ENCODE data around the gene MBD3L3.
"Not testable (repeated sequence)": the region's sequence is repeated elsewhere in the genome, so short reads cannot be mapped to it uniquely, and the experiment has no call there.

The MBD3L3 gene

GRCh38 chr19:7063339-7063738, 4.9 kb upstream of the MBD3L3 start:
- TF ChIP-seq CTCF (IDR thresholded peaks at IDR 0.05; ENCODE audit: insufficient read depth, low read depth, low read length, missing control alignments), result no peak
- no peak for DNase-seq (ENCODE audit: low read depth)
- no peak overlapping the region for H3K4me3 ChIP-seq (ENCODE audit: low read depth, low read length)

GRCh38 chr19:7059977-7060376, 1.5 kb upstream of the MBD3L3 start:
- not testable (repeated sequence) for H3K4me3 ChIP-seq (ENCODE audit: low read depth, low read length); DNase-seq (ENCODE audit: low read depth)

DNA sequence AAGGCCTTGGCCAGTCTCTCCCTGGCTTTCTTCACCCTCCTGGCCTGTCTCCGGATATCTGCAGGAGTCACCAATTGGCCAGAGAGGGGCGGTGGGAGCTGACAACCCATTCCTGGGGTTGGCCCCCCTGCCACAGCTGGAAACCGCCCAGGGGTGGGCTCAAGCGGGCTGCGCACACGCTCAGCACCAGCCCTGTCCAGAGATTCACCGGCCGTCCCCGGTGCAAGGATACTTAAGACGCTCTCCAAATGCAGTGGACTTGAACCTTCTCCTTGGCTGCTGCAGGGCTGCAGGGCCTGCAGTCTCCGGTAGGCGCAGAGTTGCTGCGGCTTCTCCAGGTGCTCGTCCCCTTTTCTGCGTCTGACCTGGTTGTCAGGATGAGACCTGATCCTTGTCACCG, 2.1 kb downstream of the MBD3L3 start:
- H3K4me3 ChIP-seq (ENCODE audit: low read depth, low read length); DNase-seq (ENCODE audit: low read depth): not testable (repeated sequence)

- not testable (repeated sequence) for DNase-seq (ENCODE audit: low read depth)
Observed at GRCh38 chr19:7055679-7056078, 2.8 kb downstream of the MBD3L3 start.

GRCh38 chr19:7054635-7055368, 3.7 kb downstream of the MBD3L3 start:
- not testable (repeated sequence) for DNase-seq (ENCODE audit: low read depth); H3K4me3 ChIP-seq (ENCODE audit: low read depth, low read length)

More at GRCh38 chr19:7055679-7056078, 2.8 kb downstream of the MBD3L3 start:
- H3K4me3 ChIP-seq (ENCODE audit: low read depth, low read length), result not testable (repeated sequence)

DNA sequence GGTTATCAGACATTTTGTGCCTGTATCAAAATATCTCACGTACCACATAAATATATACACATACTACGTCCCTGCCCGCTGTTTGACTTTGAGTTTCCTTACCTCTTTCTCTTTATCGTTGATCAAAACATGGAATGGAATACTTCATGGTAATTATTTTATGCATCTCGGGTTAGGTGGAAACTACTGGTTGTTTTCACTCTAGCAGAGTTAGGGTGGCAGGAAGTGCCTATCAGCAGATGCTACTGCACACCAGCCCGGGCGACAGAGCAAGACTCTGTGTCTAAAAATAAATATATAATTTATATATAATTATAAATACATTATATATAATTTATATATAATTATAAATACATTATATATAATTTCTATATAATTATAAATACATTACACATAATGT, 5.6 kb downstream of the MBD3L3 start:
- H3K4me3 ChIP-seq (ENCODE audit: low read depth, low read length), result not testable (repeated sequence)

DNA sequence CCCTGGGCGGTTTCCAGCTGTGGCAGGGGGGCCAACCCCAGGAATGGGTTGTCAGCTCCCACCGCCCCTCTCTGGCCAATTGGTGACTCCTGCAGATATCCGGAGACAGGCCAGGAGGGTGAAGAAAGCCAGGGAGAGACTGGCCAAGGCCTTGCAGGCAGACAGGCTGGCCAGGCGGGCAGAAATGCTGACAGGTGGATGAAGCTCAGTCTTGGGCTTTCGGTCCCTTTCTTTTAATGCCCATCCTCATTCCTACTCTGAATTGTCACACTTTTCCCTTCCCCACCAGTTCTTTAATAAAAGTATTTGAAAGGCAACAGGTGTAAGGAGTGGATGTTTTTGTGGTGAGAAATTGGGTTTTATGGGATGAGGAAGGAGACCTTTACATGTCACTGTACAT, 7.1 kb downstream of the MBD3L3 start:
- H3K4me3 ChIP-seq (ENCODE audit: low read depth, low read length); DNase-seq (ENCODE audit: low read depth): not testable (repeated sequence)

More for the DNA sequence above, 5.6 kb downstream of the MBD3L3 start:
- DNase-seq (ENCODE audit: low read depth), result not testable (repeated sequence)

- DNase-seq (ENCODE audit: low read depth); H3K4me3 ChIP-seq (ENCODE audit: low read depth, low read length): not testable (repeated sequence)
Observed at GRCh38 chr19:7049021-7049420, 9.5 kb downstream of the MBD3L3 start, which contains the start of gene MBD3L2. Gene MBD3L2, plus strand, starts transcription at chr19:7049321. Its CDS starts 53 bp downstream, at chr19:7049374.

- not testable (repeated sequence) for H3K4me3 ChIP-seq (ENCODE audit: low read depth, low read length); DNase-seq (ENCODE audit: low read depth)
Observed at GRCh38 chr19:7041563-7041962, 16.9 kb downstream of the MBD3L3 start.

GRCh38 chr19:7040079-7040478, 18.4 kb downstream of the MBD3L3 start, which contains the start of gene MBD3L4:
Gene MBD3L4, minus strand, starts transcription at chr19:7040179. Its CDS starts 35 bp downstream, at chr19:7040144.
- not testable (repeated sequence) for DNase-seq (ENCODE audit: low read depth); H3K4me3 ChIP-seq (ENCODE audit: low read depth, low read length)

GRCh38 chr19:7030278-7030677, 28.2 kb downstream of the MBD3L3 start, which contains the start of gene MBD3L5:
Gene MBD3L5, plus strand, starts transcription at chr19:7030578. Its CDS starts 34 bp downstream, at chr19:7030612.
- DNase-seq (ENCODE audit: low read depth), result not testable (repeated sequence)

DNA sequence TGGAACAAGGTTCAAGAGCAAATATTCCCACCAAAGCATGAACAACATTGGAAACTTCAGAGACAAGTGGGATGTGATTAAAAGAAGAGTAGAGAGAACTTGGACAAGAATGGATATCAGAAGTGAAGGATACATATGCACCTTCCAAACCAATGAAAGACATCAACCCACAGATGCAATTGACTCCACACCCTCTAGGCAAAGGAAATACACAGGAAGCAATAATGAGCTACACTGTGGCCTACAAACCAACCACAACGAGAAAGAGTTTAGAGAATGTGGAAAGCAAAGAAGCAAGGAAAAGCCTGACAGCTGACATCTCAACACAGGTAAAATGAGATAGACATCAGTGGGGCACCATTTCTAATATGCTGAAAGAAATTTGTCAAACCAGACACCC, 29.7 kb downstream of the MBD3L3 start:
- H3K4me3 ChIP-seq (ENCODE audit: low read depth, low read length); DNase-seq (ENCODE audit: low read depth): not testable (repeated sequence)

More at GRCh38 chr19:7030278-7030677, 28.2 kb downstream of the MBD3L3 start, which contains the start of gene MBD3L5:
- not testable (repeated sequence) for H3K4me3 ChIP-seq (ENCODE audit: low read depth, low read length)

DNA sequence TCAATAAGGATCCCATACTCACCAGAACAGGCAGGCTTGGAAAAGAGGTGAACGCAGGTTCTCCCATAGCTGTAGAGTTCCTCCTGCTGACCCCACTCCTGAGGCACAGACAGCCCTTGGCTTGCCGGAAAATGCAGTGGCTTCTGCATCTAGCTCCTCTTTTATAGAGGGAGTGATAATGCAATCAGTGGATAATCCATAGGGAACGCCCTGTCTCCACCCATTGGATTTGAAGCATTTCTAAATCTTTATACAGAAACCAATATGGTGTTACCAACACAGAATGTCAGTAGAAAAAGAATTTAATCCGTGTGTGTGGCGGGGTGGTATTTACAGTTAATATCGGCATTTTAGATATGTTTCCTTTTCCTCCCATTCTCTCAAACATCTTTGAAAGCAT, 37.1 kb downstream of the MBD3L3 start, which contains the start of gene MBD3L2B:
TSS of gene MBD3L2B (minus strand) at position 101 of the 400 bp plus-strand sequence. CDS start at position 67, 34 bp downstream.
- DNase-seq (ENCODE audit: low read depth); H3K4me3 ChIP-seq (ENCODE audit: low read depth, low read length): not testable (repeated sequence)

DNA sequence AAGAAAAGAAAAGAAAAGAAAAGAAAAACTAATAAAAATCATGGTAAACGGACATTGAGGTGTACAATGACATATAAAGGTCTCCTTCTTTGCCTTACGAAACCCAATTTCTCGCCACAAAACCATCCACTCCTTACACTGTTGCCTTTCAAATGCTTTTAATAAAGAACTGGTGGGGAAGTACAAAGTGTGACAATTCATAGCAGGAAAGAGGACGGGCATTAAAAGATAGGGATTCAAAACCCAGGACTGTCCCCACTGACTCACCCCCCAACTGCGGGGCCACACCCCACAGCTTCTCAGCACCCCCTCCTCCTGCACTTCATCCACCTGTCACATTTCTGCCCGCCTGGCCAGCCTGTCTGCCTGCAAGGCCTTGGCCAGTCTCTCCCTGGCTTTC, 39.6 kb downstream of the MBD3L3 start:
- TF ChIP-seq CTCF (IDR thresholded peaks at IDR 0.05; ENCODE audit: insufficient read depth, low read depth, low read length, missing control alignments), result no peak
- no peak for DNase-seq (ENCODE audit: low read depth)
- no peak overlapping the region for H3K4me3 ChIP-seq (ENCODE audit: low read depth, low read length)
